Measurements from ENCODE around the gene NETO1.

NETO1 gene

DNA sequence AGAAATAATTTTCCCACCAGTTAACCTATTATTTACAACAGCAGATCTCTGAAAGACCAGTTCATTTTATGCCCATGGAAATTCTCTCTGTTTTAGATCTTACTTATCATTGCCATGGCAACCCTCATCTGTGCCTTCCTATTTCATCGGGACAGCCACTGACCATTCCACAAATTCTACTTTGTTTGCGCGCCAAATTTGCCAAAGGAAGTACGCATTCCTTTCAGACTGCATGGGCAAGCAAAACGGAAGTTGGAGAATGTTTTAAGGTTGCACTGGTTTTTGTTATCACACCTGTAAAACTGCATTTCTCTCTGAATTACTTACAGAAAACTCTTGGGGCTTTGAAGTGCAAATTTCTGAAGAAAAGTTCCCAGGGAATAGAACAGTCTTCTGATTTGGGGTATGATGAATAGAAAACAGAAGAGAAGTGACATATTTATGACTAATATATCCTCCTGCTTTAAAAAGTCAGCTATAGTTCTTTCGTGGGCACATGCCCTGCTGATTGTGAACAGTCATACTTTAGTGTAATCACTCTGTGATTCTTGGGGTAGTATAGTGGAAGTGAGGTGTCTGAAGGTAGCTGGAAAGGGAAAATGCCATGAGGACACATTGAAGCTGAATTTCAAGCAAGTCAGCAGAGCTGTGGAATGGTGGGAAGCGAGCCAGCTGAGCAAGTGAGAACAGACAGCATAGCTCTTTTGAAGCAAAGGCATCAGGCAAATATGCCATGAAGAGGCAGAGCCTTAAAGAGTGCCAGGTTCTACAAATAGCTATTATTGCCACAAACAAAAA lies 20.9 kb downstream of the NETO1 start:
- TF ChIP-seq, protein P1, sequence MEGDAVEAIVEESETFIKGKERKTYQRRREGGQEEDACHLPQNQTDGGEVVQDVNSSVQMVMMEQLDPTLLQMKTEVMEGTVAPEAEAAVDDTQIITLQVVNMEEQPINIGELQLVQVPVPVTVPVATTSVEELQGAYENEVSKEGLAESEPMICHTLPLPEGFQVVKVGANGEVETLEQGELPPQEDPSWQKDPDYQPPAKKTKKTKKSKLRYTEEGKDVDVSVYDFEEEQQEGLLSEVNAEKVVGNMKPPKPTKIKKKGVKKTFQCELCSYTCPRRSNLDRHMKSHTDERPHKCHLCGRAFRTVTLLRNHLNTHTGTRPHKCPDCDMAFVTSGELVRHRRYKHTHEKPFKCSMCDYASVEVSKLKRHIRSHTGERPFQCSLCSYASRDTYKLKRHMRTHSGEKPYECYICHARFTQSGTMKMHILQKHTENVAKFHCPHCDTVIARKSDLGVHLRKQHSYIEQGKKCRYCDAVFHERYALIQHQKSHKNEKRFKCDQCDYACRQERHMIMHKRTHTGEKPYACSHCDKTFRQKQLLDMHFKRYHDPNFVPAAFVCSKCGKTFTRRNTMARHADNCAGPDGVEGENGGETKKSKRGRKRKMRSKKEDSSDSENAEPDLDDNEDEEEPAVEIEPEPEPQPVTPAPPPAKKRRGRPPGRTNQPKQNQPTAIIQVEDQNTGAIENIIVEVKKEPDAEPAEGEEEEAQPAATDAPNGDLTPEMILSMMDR (conservative IDR thresholded peaks at IDR 0.05; ENCODE audit: low read length): no peak
- no peak for DNase-seq (ENCODE audit: low read depth)
- no peak overlapping the region for H3K4me3 ChIP-seq (ENCODE audit: low read length)

DNA sequence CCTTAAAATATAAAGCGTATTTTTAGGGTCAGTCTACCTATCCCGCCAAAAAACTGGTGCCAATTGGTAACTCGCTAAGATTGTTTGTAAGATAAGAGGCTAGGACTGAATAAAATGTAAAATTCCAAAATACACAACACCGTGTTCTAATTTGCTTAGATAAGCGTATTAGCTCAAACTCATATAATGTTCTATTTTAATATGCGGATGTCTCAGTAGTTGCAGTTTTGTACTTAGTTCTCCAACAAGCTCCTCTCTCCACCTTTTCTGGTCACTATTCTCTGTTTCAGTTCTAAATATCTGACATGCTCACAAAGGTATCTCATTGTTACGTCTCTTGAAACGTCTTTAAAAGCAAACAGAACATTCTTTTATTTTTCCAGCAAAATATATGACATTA lies 24.0 kb downstream of the NETO1 start:
- TF ChIP-seq, protein P1 (conservative IDR thresholded peaks at IDR 0.05; ENCODE audit: low read length): no peak
- no peak for DNase-seq (ENCODE audit: low read depth)
- H3K4me3 ChIP-seq (ENCODE audit: low read length): no peak overlapping the region

DNA sequence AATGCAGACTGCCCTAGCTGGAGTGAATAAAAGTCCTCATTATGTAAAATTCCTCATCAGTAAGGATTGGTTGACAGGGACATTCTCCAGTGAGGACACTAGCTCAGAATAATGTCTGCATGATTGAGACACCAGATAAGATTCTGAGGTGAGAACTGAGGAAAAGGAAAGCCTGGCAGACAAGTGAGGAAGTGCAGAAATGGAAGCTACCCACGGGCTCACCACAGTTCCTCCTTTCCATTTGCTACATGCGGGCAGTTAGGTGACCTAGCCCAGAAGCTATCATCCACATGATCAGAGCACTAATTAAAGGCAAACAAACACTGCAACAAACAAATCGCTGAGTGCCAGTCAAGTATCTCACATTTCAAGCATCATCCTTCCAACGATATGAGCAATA lies 27.7 kb downstream of the NETO1 start:
- TF ChIP-seq, protein P1 (conservative IDR thresholded peaks at IDR 0.05; ENCODE audit: low read length): no peak
- DNase-seq (ENCODE audit: low read depth): no peak
- H3K4me3 ChIP-seq (ENCODE audit: low read length): no peak overlapping the region

DNA sequence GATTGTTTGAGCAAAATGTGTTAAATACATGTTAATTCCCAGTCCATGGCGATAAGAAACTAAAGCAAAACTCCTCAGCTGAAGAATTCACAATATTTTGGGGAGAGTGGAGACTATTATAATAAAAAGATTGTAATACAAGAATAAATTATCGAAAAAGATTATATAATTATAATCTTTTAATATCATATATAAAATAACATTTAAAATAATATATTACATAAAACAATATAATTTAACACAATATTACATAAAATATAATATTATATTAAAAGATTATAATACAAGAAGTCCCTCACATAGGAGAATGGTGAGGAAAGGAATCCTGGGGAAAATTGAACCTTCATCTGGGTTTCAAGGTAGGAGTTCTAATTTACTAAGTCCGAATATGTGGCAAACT lies 33.1 kb downstream of the NETO1 start:
- DNase-seq (ENCODE audit: low read depth): no peak
- no peak overlapping the region for H3K4me3 ChIP-seq (ENCODE audit: low read length)
- TF ChIP-seq, protein P1 (conservative IDR thresholded peaks at IDR 0.05; ENCODE audit: low read length): no peak

DNA sequence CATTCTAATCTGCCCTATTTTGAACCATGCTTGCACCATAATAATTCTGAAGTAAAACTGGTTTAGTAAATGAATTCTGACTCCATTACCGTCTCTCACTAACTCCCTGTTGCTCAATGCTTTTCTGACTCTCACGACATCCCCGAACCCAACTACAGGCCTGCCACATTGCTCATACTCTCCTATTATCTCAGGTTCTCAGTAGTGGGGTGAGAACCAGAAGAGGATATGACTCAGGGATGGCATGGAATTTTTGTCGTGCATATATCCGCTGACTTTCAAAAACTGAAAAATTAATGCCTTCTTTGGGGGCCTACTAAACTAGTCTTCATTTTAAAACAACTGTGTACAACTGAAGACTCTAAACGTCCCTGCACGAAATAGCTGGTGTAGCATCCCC lies 34.3 kb downstream of the NETO1 start:
- H3K4me3 ChIP-seq (ENCODE audit: low read length): no peak overlapping the region
- TF ChIP-seq, protein P1 (conservative IDR thresholded peaks at IDR 0.05; ENCODE audit: low read length): no peak
- DNase-seq (ENCODE audit: low read depth): no peak

DNA sequence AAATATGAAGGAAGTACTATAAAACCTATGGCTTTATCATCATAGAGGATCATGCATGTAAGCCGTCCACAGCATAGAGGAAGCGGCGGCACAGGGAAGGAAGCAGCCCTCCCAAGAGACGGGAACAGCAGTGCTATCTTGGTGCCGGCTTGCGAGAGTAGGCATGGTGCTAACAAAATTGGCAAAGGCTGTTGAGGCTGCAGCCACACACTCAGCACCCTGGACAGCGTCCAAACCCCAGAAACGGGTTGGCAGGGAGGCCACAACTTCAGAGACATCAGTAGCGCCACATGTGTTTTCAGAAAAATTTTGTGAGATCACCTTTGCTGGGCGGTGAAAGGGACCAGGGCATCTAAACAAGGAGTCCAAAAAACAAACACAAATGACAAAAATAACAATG lies 37.7 kb downstream of the NETO1 start:
- TF ChIP-seq, protein P1 (conservative IDR thresholded peaks at IDR 0.05; ENCODE audit: low read length): no peak
- peak; percentile 1 for DNase-seq (ENCODE audit: low read depth)
- no peak overlapping the region for H3K4me3 ChIP-seq (ENCODE audit: low read length)

DNA sequence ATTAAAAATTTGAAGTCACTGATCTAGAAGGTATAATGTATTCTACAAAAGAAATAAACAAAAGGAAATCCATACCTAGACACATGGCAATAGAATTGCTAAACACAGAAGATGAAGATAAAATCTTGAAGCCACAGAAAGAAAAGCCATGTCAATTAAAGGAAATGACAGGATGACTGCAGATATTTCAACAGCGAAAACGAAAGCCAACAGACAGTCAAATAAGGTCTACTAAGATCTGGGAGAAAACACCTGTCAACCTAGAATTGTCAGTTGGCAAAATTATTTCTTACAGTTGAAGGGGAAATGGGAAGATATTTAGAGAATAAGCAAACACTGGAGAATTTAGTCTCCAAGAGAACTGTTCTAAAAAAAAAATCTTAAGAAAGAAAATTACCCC lies 39.2 kb downstream of the NETO1 start:
- no peak for DNase-seq (ENCODE audit: low read depth)
- TF ChIP-seq, protein P1 (conservative IDR thresholded peaks at IDR 0.05; ENCODE audit: low read length): no peak

More for the DNA sequence above, 39.2 kb downstream of the NETO1 start:
- no peak overlapping the region for H3K4me3 ChIP-seq (ENCODE audit: low read length)
